SK-N-SH (cell line): ENCODE data around the gene MAST2. TPM values are rescaled to one million over a fixed set of nuclear protein-coding genes. Genes with fewer than 3 reads are reported as not detected.

Experiments used
- CTCF ChIA-PET: fragments of 300-600, 350-600 bp; formaldehyde crosslinking; extraction: SDS; loops from one replicate; lab custom pipeline; 2021; lab: Yijun Ruan, JAX
- POLR2A ChIA-PET: fragments of 350-600 bp; sonication (Branson Sonifier 250); formaldehyde crosslinking; extraction: SDS; loops from one replicate; lab custom pipeline; 2020; ENCODE audit warnings: antibody characterized with exemption, inconsistent platforms; lab: Yijun Ruan, JAX
- DNase-seq: peaks from one replicate; pipeline ENCODE4 v3.0.0; 2012
- H2AFZ ChIP-seq: fragments of 200-600 bp; sonication (generic); 2 replicates; pipeline ENCODE4 v1.8.1; 2016; ENCODE audit warnings: antibody characterized with exemption, mild to moderate bottlenecking, low read depth
- H3F3A ChIP-seq: fragments of 200-600 bp; sonication (generic); replicated peaks from 2 replicates; pipeline ENCODE3; 2016; ENCODE audit warnings: antibody characterized with exemption, mild to moderate bottlenecking; ENCODE audit not compliant: insufficient read depth
- H3K27ac ChIP-seq, 2 experiments: fragments of 200-500 bp in 1 of 2; fragments of 200-600 bp in 1 of 2; sonication (Bioruptor generic) in 1 of 2; sonication (generic), shearing (Covaris generic) in 1 of 2; 2 replicates each; pipeline versions ENCODE4 v1.5.1 to v1.6.1; 2014 to 2016; ENCODE audit warnings: low read depth in 2 of 2, inconsistent platforms in 1 of 2, low read length in 1 of 2, mild to moderate bottlenecking in 1 of 2, mixed read lengths in 1 of 2
- H3K27me3 ChIP-seq: fragments of 200-600 bp; sonication (generic), shearing (Covaris generic); 2 replicates; pipeline ENCODE4 v1.6.1; 2016; ENCODE audit warnings: mixed run types; ENCODE audit not compliant: insufficient read depth
- H3K36me3 ChIP-seq, 2 experiments: fragments of 200-500 bp in 1 of 2; fragments of 200-600 bp in 1 of 2; sonication (Bioruptor generic) in 1 of 2; sonication (generic) in 1 of 2; replicated peaks in 1 of 2; 2 replicates each; pipeline versions ENCODE3 to v1.5.1; 2014 to 2016; ENCODE audit warnings: low read length in 1 of 2, mild to moderate bottlenecking in 1 of 2; ENCODE audit not compliant: insufficient read depth in 2 of 2, control insufficient read depth in 1 of 2
- H3K4me1 ChIP-seq, 2 experiments: fragments of 200-500 bp in 1 of 2; fragments of 200-600 bp in 1 of 2; sonication (Bioruptor generic) in 1 of 2; sonication (generic), shearing (Covaris generic) in 1 of 2; 2 replicates each; pipeline versions ENCODE4 v1.5.1 to v1.6.1; 2014 to 2016; ENCODE audit warnings: low read depth in 1 of 2, low read length in 1 of 2, mixed run types in 1 of 2; ENCODE audit not compliant: insufficient read depth in 2 of 2, control insufficient read depth in 1 of 2
- H3K4me2 ChIP-seq: fragments of 200-600 bp; sonication (generic), shearing (Covaris generic); 2 replicates; pipeline ENCODE4 v1.6.1; 2017; ENCODE audit warnings: mixed run types
- H3K4me3 ChIP-seq, 2 experiments: fragments of 200-500 bp in 1 of 2; fragments of 200-600 bp in 1 of 2; sonication (Bioruptor generic) in 1 of 2; sonication (generic), shearing (Covaris generic) in 1 of 2; 2 replicates each; pipeline versions ENCODE4 v1.5.1 to v1.8.1; 2014 to 2016; ENCODE audit warnings: low read depth in 2 of 2, inconsistent platforms in 1 of 2, low read length in 1 of 2, mild to moderate bottlenecking in 1 of 2, mixed read lengths in 1 of 2, moderate library complexity in 1 of 2
- H3K79me2 ChIP-seq: fragments of 200-600 bp; sonication (generic); 2 replicates; pipeline ENCODE4 v1.8.1; 2017; ENCODE audit warnings: mild to moderate bottlenecking; ENCODE audit not compliant: insufficient read depth
- H3K9ac ChIP-seq: fragments of 200-600 bp; sonication (generic); 2 replicates; pipeline ENCODE4 v1.6.1; 2017; ENCODE audit warnings: mixed run types
- H3K9me2 ChIP-seq: fragments of 200-600 bp; sonication (generic); 2 replicates; pipeline ENCODE4 v1.6.1; 2017; ENCODE audit warnings: mixed run types
- H3K9me3 ChIP-seq: fragments of 200-600 bp; sonication (generic); 2 replicates; pipeline ENCODE4 v1.6.1; 2017; ENCODE audit warnings: mixed run types, mild to moderate bottlenecking, moderate library complexity
- H4K20me1 ChIP-seq: fragments of 200-600 bp; sonication (generic); 2 replicates; pipeline ENCODE4 v1.6.1; 2017; ENCODE audit warnings: mild to moderate bottlenecking, mixed run types; ENCODE audit not compliant: insufficient read depth
- CHD2 ChIP-seq: fragments of 150-350 bp; IDR thresholded peaks from 2 replicates; pipeline ENCODE4 v1.6.1; 2018; ENCODE audit warnings: low read length; ENCODE audit not compliant: partially characterized antibody
- EP300 ChIP-seq, 2 experiments: IDR thresholded peaks; 2 replicates each; pipeline versions ENCODE4 v1.4.0 to v1.6.1; 2012; ENCODE audit warnings: borderline replicate concordance in 1 of 2, low read depth in 1 of 2, low read length in 1 of 2
- FOSL2 ChIP-seq: IDR thresholded peaks from 2 replicates; pipeline ENCODE4 v1.4.0; 2012; ENCODE audit warnings: low read depth, mild to moderate bottlenecking, moderate library complexity, borderline replicate concordance
- JUND ChIP-seq: IDR thresholded peaks from 2 replicates; pipeline ENCODE4 v1.4.0; 2012
- MAX ChIP-seq: IDR thresholded peaks from 2 replicates; pipeline ENCODE4 v1.4.0; 2012; ENCODE audit warnings: low read depth
- NFIC ChIP-seq: IDR thresholded peaks from 2 replicates; pipeline ENCODE4 v1.4.0; 2012; ENCODE audit warnings: borderline replicate concordance
- POLR2AphosphoS5 ChIP-seq: IDR thresholded peaks from 2 replicates; pipeline ENCODE4 v1.6.1; 2012; ENCODE audit warnings: low read depth, low read length
- RXRA ChIP-seq: IDR thresholded peaks from 2 replicates; pipeline ENCODE4 v1.4.0; 2012; ENCODE audit warnings: low read depth, mild to moderate bottlenecking, borderline replicate concordance
- SIN3A ChIP-seq: IDR thresholded peaks from 2 replicates; pipeline ENCODE4 v1.6.1; 2012; ENCODE audit warnings: low read depth, mild to moderate bottlenecking, low read length, moderate library complexity, borderline replicate concordance
- TCF12 ChIP-seq: IDR thresholded peaks from 2 replicates; pipeline ENCODE4 v1.4.0; 2012
- TEAD4 ChIP-seq: IDR thresholded peaks from 2 replicates; pipeline ENCODE4 v1.4.0; 2012; ENCODE audit warnings: mild to moderate bottlenecking, borderline replicate concordance; ENCODE audit not compliant: insufficient read depth
- USF2 ChIP-seq: fragments of 150-350 bp; IDR thresholded peaks from 2 replicates; pipeline ENCODE4 v1.6.1; 2017; ENCODE audit warnings: antibody characterized with exemption, low read length, low read depth, borderline replicate concordance
- WGBS: methylation state at CpG from one replicate; pipeline ENCODE4 v1.1.6; 2017; ENCODE audit warnings: low lambda C conversion rate; 5-methylcytosine and 5-hydroxymethylcytosine counted together
- polyA plus RNA-seq, 3 experiments: library from polyadenylated mRNA; depleted of rRNA; stranded (reverse); fragments of >200 nt; gene quantifications; 2 replicates each; pipeline ENCODE4 v1.2.3, GENCODE V29; 2012
- TF ChIP-seq, protein P1 (sequence below): fragments of 150-350 bp; IDR thresholded peaks from 2 replicates; pipeline ENCODE4 v1.6.1; 2016; ENCODE audit warnings: mild to moderate bottlenecking, low read depth, low read length
- TF ChIP-seq, protein P2 (sequence below): IDR thresholded peaks from 2 replicates; pipeline ENCODE4; 2012

Gene MAST2
- polyA plus RNA-seq, 1 of the 3 experiments (the other 2 are of a cell fraction): 53.4 TPM

- WGBS: 5% methylated on average over 6 of the region's 6 CpGs
- peaks cover 22% of the 10 kb centered on the region for H3F3A ChIP-seq
- H3K4me3 ChIP-seq: peak overlapping the region in 1 of 2 experiments; percentile 7; a peak in 1 of 4 replicates
- H3K9me2 ChIP-seq: no peaks in the 10 kb centered on the region
- ChIA-PET POLR2A (no interaction called here), CTCF (no interaction called here)
- peaks cover 0 to 3% of the 10 kb centered on the region in 2 experiments for H3K36me3 ChIP-seq
- peak overlapping the region; percentile 30 for H2AFZ ChIP-seq
- H3K79me2 ChIP-seq: peaks cover 45% of the 10 kb centered on the region
- no peaks in the 10 kb centered on the region for H3K9me3 ChIP-seq
- peak overlapping the region; percentile 57 for H3K9ac ChIP-seq
- no peaks in the 10 kb centered on the region for H4K20me1 ChIP-seq
- peak overlapping the region; percentile 74 to 87; a peak in 3 of 4 replicates for H3K27ac ChIP-seq
- TF ChIP-seq MAX (peak; percentile 39; the same call in 1 of the 2 replicates), TEAD4 (peak; percentile 58; the same call in 1 of the 2 replicates), NFIC (peak; percentile 84), TCF12 (peak; percentile 65), SIN3A (no peak), RXRA (no peak), POLR2AphosphoS5 (peak; percentile 15; the same call in 1 of the 2 replicates), FOSL2 (peak; percentile 54; the same call in 1 of the 2 replicates), CHD2 (no peak), USF2 (no peak), EP300 (IDR thresholded peaks at IDR 0.05; ENCODE audit: borderline replicate concordance in 1 of 2, low read depth in 1 of 2, low read length in 1 of 2) (peak in 1 of 2 experiments; percentile 44; a peak in 1 of 4 replicates), JUND (peak; percentile 86)
- TF ChIP-seq, protein P1, sequence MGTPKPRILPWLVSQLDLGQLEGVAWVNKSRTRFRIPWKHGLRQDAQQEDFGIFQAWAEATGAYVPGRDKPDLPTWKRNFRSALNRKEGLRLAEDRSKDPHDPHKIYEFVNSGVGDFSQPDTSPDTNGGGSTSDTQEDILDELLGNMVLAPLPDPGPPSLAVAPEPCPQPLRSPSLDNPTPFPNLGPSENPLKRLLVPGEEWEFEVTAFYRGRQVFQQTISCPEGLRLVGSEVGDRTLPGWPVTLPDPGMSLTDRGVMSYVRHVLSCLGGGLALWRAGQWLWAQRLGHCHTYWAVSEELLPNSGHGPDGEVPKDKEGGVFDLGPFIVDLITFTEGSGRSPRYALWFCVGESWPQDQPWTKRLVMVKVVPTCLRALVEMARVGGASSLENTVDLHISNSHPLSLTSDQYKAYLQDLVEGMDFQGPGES: no peak
- TF ChIP-seq, protein P2, sequence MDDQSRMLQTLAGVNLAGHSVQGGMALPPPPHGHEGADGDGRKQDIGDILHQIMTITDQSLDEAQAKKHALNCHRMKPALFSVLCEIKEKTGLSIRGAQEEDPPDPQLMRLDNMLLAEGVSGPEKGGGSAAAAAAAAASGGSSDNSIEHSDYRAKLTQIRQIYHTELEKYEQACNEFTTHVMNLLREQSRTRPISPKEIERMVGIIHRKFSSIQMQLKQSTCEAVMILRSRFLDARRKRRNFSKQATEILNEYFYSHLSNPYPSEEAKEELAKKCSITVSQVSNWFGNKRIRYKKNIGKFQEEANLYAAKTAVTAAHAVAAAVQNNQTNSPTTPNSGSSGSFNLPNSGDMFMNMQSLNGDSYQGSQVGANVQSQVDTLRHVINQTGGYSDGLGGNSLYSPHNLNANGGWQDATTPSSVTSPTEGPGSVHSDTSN: peak; percentile 69
- peak overlapping the region; percentile 46 for H3K4me2 ChIP-seq
- no peak for DNase-seq
- 0 out of 4 replicates have a peak, but pooled peaks cover 0 to 9% of the 10 kb centered on the region in 2 experiments for H3K4me1 ChIP-seq
- no peaks in the 10 kb centered on the region for H3K27me3 ChIP-seq
Measured at GRCh38 chr1:45892068-45892785, 88.8 kb downstream of the MAST2 start.
